Measurements from ENCODE around the gene CLDN5.

The CLDN5 gene

DNA sequence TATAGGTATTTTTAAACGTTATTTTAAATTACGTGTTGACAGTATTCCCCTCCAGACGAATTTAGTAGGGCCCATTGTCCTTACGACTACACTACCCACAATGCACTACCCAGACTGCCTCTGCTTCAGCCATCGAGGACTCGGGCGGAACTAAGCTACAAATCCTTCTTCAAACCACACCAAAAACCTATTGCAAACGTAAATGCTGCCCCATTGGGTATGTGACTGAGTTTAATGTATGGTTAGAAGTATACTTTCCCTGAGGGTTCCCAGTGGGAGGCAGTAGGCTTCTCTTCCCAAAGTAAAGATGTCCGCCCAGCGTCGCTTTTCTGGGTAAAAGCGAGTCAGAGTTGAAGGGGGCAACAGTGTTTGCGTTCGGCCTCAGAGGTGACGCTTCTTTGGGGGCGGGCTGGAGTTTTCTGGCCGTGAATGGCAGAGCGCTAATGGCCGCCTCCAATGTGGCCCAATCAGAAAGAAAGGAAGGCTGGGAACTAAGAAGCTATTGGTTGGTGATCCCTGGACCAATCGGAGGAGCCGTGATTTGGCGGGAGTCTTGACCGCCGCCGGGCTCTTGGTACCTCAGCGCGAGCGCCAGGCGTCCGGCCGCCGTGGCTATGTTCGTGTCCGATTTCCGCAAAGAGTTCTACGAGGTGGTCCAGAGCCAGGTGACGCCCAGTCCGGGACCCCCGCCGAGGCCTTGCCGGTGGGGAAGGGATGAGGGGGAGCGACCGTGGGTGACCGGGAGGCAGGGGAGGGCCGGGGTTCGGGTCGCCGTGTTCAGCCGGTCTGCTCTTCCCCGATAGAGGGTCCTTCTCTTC, 44.6 kb downstream of the CLDN5 start, which contains the start of gene CDC45:
Gene CDC45, plus strand, starts transcription at position 566 of the 818 bp plus-strand sequence. Its CDS starts 49 bp downstream, at position 615.
- peak; percentile 98 for DNase-seq (ENCODE audit: low spot score)

DNA sequence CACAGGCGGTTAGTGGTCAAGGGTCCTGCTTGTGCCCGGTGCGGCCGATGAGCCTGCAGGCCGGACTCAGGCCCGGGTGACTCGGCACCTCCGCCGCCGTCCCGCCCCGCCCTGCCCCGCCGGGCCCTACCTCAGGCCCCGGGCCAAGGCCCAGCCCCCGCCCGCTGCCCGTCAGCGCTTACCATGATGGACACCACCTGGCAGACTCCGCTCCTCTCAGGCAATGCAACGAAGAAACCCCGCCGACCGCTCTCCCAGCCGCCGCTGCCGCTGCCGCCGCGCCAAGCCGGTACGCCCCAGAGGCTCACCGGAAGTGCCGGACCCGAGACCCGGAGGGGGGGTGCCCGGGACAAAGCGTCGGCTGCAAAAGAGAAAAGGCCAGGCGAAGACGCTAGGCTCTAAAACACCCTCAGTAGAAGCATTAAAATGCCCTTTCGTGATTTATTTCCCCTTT, 45.3 kb downstream of the CLDN5 start, which contains the start of gene UFD1:
Gene UFD1, minus strand, starts transcription at position 293 of the 454 bp plus-strand sequence. Its CDS starts 108 bp downstream, at position 185.
- peak; percentile 82 for DNase-seq (ENCODE audit: low spot score)

DNA sequence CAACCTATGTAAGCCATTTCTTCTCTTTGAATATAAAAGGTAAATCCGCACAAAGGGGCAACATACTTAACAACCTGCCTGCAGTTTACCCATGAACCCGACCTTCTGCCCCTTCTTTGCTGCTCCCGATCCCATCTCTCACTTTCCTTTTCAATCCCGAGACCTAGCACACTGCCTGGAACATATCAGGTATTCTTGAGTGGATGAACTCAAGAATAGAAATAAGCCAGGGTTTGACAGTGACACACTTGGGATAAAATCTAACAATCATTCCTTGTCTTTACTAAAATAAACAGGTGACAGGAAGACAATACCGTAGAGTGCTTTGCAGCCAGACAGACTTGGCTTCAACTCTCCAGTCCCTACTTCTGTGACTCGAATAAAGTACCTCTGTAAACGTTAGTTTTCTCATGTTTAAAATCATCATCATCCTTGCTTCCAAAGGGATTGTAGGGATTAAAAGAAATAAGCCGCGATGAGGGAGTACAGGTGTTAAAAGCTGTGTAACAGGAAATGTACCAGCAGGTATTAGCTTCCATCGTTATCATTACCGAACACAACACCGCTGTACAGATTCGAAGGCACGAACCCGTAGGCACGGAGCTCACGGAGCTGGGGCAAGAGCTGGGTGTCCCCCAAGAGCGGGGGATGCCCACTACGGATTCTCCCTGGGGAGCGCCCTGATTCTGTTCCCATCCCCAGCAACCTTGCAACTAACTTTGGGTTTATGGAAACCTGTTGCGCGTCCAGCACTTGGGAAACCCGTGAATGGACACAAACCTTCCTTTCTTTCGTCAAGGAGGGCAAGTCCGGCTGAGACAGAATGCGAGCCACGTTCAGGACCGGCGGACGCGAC, 45.9 kb downstream of the CLDN5 start:
- no peak for DNase-seq (ENCODE audit: low spot score)

DNA sequence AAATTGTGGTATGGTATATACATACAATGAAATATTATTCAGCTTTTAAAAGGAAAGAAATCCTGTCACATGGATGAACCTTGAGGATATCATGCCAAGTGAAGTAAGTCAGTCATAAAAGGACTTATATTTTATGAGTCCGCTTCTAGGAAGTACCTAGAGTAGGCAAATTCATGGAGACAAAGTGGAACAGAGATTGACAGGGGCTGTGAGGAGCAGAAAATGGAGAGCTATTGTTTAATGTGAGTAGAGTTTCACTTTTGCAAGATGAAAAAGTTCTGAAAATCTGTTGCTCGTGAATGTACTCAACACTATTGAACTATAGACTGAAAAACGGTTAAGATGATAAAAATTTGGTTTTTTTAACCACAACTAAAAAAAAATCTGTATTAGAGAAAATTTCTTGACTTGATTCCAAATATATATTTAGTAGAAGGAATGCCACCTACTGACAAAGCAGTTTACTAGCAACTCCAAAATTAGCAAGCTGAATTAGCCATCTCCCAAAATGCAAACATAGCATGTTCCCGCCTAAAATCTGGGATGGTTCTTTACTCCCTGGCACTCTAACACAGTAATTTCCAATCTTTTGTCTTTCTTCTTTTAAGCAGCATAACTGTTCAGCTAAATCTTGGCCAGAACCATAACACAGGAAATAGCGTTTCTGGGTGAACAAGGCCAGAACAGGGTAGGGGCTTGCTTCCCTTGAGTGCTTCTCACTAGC, 46.7 kb downstream of the CLDN5 start:
- no peak for DNase-seq (ENCODE audit: low spot score)

DNA sequence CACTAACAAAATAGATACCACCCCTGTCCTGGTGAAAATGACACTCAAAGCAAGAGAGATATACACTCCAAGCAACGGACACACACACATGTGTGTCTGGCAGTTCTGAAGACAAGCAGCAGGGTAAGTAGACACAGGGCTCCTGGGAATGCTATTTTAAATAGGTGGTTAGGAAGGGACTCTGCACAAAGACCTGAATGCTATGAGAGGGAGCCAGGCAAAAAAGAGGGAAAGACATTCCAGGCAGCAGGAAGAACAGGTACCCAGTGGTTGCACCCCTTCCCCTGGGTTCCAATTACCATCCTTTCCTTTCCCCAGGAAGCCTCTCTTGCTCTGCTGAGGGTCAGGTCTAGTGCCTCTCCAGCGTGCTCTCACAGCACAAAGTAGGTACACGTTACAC, 48.2 kb downstream of the CLDN5 start:
- no peak for DNase-seq (ENCODE audit: low spot score)

DNA sequence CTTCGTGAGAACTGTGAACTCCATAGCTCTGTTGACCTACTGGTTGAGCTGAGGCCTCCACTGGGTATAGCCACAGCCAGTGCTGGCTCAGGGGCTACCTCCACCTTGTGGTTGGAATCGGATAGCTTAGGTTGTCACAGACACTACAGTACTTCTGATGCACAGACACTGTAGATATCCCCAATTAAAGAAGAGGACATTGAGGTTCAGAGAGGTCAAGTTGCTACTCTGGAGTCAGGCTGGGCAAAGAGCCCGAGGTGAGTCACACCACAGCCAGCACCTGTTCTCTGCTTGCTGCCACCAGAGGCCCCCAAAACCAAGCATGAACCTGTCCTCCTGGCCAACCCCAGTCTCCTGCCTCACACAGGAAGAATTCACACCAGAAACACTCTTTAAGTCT, 50.6 kb downstream of the CLDN5 start:
- DNase-seq (ENCODE audit: low spot score), result no peak

Data from germinal center (tissue), 1 donor.